GM10266 (cell line): ENCODE measurements around the gene PROSER3.

Source experiments
- DNase-seq: peaks from one replicate; pipeline ENCODE4 v3.0.0; 2012; ENCODE audit errors: extremely low spot score
- TF ChIP-seq, protein P1 (sequence below): IDR thresholded peaks from 2 replicates; pipeline ENCODE4 v1.5.1; 2012; ENCODE audit warnings: mild to moderate bottlenecking, low read depth; ENCODE audit not compliant: control insufficient read depth, insufficient read depth; ENCODE audit errors: missing control alignments

Gene PROSER3

DNA sequence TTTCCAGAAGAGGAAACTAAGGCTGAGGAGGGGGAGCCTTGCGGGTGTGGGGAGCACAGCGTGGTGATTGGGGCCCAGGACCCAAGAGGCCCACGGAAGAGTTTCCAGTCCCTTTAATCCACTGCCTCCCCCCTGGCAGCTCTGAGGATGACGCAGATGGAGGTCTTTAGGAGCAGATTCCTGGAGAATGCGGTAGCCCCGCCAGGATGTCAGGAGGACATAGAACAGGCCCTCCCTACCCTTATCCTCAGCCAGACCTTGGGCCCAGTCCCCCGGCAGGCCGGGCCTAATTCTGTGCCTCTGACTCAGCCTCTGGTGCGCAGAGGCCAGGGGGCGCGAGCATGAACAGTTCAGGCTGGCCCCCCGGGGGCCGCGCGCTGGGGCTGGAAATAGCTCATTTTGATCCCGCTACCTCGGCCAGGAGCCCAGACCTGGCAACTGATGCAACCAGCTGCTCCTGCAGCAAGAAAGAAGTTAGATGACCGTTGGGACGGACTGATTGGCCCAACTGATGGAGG, 686 bp upstream of the PROSER3 start:
- TF ChIP-seq, protein P1, sequence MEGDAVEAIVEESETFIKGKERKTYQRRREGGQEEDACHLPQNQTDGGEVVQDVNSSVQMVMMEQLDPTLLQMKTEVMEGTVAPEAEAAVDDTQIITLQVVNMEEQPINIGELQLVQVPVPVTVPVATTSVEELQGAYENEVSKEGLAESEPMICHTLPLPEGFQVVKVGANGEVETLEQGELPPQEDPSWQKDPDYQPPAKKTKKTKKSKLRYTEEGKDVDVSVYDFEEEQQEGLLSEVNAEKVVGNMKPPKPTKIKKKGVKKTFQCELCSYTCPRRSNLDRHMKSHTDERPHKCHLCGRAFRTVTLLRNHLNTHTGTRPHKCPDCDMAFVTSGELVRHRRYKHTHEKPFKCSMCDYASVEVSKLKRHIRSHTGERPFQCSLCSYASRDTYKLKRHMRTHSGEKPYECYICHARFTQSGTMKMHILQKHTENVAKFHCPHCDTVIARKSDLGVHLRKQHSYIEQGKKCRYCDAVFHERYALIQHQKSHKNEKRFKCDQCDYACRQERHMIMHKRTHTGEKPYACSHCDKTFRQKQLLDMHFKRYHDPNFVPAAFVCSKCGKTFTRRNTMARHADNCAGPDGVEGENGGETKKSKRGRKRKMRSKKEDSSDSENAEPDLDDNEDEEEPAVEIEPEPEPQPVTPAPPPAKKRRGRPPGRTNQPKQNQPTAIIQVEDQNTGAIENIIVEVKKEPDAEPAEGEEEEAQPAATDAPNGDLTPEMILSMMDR, result no peak
- DNase-seq, result no peak

DNA sequence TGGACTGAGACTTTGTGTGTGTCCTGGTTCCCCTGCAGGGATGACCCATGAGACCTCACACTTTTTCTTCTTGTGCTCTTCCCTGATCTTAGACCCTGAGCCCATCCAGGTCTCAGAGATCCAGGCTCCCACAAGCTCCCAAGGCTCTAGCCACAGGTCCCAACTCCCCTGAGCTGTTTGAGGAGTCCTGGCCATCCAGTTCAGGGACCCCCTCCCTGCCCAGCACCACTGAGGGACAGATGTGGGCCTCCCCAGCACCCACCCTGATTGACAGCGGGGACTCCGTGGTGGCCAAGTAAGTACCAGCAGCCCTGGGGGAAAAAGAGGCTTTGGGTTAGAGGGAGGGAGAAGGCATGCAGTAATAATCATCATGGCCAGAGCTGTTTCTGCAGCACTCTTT, 1.7 kb downstream of the PROSER3 start:
- DNase-seq, result no peak
- TF ChIP-seq, protein P1, result no peak

DNA sequence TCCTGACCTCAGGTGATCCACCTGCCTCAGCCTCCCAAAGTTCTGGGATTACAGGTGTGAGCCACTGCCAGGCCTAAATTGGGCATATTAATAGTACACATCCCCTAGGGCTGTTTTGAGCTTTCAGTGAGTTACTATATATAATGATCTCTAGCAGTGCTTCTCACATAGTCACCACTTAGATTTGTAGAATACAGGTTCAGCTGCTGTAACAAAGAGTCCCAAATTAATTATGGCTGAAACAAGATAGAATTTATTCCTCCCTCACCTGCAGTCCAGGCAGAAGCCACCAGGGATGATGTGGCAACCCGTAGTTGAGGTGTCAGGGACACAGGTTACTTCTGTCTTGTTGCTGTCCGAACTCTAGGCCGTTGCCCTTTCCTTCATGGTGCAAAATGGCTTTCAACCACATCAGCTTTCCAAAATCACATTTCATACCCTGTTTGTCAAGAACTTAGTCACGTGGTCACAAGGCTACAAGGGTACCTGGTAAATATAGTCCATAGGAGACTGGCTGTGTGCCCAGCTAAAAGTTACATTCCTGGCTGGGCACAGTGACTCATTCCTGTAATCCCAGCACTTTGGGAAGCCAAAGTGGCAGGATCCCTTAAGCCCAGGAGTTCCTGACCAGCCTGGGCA, 2.9 kb downstream of the PROSER3 start:
- TF ChIP-seq, protein P1, result no peak
- no peak for DNase-seq

DNA sequence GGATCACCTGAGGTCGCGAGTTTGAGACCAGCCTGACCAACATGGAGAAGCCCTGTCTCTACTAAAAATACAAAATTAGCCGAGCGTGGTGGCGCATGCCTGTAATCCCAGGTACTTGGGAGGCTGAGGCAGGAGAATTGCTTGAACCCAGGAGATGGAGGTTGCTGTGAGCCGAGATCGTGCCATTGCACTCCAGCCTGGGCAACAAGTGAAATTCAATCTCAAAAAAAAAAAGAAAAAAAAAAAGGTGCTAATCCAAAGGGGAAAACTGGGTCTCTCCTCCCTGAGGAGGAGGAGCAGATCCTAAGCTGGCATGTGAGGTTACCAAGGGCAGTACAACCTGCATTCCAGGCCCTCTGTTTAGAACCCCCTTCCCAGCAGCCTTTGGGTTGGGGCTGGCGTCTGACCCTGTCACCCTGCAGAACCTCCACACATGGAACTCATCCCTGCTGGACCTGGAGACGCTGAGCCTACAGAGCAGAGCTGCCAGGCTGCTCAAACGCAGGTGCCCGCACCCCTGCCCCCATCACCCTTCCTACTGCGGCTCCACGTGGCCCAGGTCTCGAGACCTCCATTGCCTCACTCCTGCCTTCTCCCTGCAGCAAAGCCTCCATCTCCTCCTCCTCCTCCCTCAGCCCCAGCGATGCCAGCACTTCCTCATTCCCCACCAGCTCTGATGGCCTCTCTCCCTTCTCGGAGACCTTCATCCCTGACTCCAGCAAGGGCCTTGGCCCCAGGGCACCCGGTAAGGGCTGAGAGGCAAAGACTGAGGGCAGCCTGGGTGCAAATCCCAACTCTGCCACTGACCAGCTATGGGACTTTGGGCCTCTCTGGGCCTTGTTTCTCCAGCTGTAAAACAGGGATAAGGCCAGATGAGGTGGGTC, 6.7 kb downstream of the PROSER3 start:
- no peak for DNase-seq
- TF ChIP-seq, protein P1, result no peak

DNA sequence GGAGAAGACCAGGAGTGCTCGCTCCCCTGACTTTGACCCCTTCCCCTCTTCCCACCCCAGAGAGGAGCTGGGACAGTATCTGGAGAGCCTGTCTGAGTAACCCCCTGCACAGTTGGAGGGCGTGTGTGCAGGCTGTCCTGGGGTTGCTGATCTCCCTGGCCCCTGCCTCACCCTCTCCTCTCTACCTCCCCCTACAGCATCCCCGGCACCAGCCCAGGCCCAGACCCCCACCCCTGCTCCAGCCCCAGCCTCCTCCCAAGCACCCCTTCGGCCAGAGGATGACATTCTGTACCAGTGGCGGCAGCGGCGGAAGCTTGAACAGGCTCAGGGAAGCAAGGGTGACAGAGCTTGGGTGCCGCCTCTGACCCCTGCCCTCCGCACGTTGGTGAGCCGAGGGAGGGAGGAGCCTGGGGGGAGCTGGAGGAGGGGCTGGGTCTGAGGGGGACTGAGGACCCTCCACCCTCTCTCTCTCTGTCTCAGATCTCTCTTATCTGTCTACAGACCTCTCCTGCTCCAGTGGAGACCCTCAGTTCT, 8.7 kb downstream of the PROSER3 start:
- TF ChIP-seq, protein P1, result no peak
- DNase-seq, result no peak

DNA sequence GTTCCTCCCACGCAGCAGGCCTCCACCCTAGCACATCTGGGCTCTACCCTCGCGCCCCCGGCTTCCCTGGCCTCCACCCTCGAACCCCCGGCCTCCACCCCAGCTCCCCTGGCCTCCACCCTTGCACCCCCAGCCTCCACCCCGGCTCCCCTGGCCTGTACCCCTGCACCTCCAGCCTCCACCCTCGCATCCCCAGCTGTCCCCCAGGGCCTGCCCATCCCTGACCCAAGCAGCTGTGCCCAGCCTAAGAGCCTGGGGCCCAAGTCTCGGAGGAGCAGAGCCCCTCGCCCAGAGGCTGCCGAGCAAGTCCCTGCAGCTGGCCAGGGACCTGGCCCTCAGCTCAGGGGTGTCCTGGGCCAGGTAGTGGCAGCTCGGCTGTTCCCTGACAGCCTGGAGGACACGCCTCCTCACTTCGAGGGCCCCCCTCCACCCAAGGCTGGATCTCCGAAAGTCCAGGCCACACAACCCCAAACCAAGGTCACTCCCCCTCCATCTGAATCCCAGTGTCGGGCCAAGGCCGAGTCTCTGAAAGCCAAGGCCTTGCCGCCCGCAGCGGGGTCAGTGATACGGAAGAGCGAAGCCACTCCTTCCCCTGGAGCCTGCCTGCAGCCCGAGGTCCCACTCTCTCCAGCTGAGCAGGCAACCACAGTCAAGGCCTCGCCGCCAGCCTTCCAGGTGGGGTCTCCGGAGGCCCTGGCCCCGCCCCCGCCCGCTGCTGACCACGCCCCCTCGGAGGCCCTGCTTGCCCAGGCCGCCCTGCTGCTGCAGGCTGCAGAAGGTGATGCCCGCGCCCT, 9.5 kb downstream of the PROSER3 start:
- TF ChIP-seq, protein P1, result no peak
- DNase-seq, result peak; percentile 15
